ENCODE measurements around the gene ROPN1.
"Not testable (repeated sequence)": the region's sequence is repeated elsewhere in the genome, so short reads cannot be mapped to it uniquely, and the experiment has no call there.

The ROPN1 gene

GRCh38 chr3:124032311-124032880, 40.5 kb upstream of the ROPN1 start:
- DNase-seq (ENCODE audit: insufficient read length, low spot score): no peak
- FAIRE-seq: no peak
- TF ChIP-seq SPI1 (IDR thresholded peaks at IDR 0.05; ENCODE audit: low read depth, low read length) (no peak), POLR2AphosphoS5 (IDR thresholded peaks at IDR 0.05; ENCODE audit: low read depth, low read length) (no peak), PAX5 (IDR thresholded peaks at IDR 0.05; ENCODE audit: insufficient read depth, low read length, severe bottlenecking) (no peak), POLR2A (IDR thresholded peaks at IDR 0.05; ENCODE audit: low read depth, low read length) (no peak), POU2F2 (IDR thresholded peaks at IDR 0.05; ENCODE audit: low read depth, low read length) (no peak), TAF1 (IDR thresholded peaks at IDR 0.05; ENCODE audit: low read depth, low read length) (no peak)

- FAIRE-seq (no peak), DNase-seq (ENCODE audit: insufficient read length, low spot score) (no peak)
- TF ChIP-seq SPI1 (IDR thresholded peaks at IDR 0.05; ENCODE audit: low read depth, low read length) (no peak), POLR2AphosphoS5 (IDR thresholded peaks at IDR 0.05; ENCODE audit: low read depth, low read length) (no peak), POU2F2 (IDR thresholded peaks at IDR 0.05; ENCODE audit: low read depth, low read length) (no peak), TAF1 (IDR thresholded peaks at IDR 0.05; ENCODE audit: low read depth, low read length) (no peak), PAX5 (IDR thresholded peaks at IDR 0.05; ENCODE audit: insufficient read depth, low read length, severe bottlenecking) (no peak), POLR2A (IDR thresholded peaks at IDR 0.05; ENCODE audit: low read depth, low read length) (no peak)
Observed at GRCh38 chr3:124026516-124026915, 34.6 kb upstream of the ROPN1 start.

GRCh38 chr3:124023531-124023930, 31.6 kb upstream of the ROPN1 start:
- DNase-seq (ENCODE audit: insufficient read length, low spot score); FAIRE-seq: not testable (repeated sequence)

GRCh38 chr3:124019291-124019690, 27.4 kb upstream of the ROPN1 start:
- FAIRE-seq (no peak), DNase-seq (ENCODE audit: insufficient read length, low spot score) (no peak)
- TF ChIP-seq TAF1 (IDR thresholded peaks at IDR 0.05; ENCODE audit: low read depth, low read length): no peak
- no peak for TF ChIP-seq POLR2A (IDR thresholded peaks at IDR 0.05; ENCODE audit: low read depth, low read length)
- TF ChIP-seq SPI1 (IDR thresholded peaks at IDR 0.05; ENCODE audit: low read depth, low read length): no peak
- no peak for TF ChIP-seq PAX5 (IDR thresholded peaks at IDR 0.05; ENCODE audit: insufficient read depth, low read length, severe bottlenecking)
- TF ChIP-seq POLR2AphosphoS5 (IDR thresholded peaks at IDR 0.05; ENCODE audit: low read depth, low read length): no peak
- no peak for TF ChIP-seq POU2F2 (IDR thresholded peaks at IDR 0.05; ENCODE audit: low read depth, low read length)

- not testable (repeated sequence) for FAIRE-seq
Observed at GRCh38 chr3:124017502-124017901, 25.6 kb upstream of the ROPN1 start.

GRCh38 chr3:124016483-124016882, 24.6 kb upstream of the ROPN1 start:
- not testable (repeated sequence) for DNase-seq (ENCODE audit: insufficient read length, low spot score); FAIRE-seq

More at GRCh38 chr3:124017502-124017901, 25.6 kb upstream of the ROPN1 start:
- not testable (repeated sequence) for DNase-seq (ENCODE audit: insufficient read length, low spot score)

GRCh38 chr3:124014366-124014942, 22.5 kb upstream of the ROPN1 start:
- DNase-seq (ENCODE audit: insufficient read length, low spot score) (no peak), FAIRE-seq (no peak)
- no peak for TF ChIP-seq TAF1 (IDR thresholded peaks at IDR 0.05; ENCODE audit: low read depth, low read length)

- FAIRE-seq; DNase-seq (ENCODE audit: insufficient read length, low spot score): not testable (repeated sequence)
Observed at GRCh38 chr3:124008321-124008720, 16.4 kb upstream of the ROPN1 start.

GRCh38 chr3:124007186-124007585, 15.3 kb upstream of the ROPN1 start:
- no peak for DNase-seq (ENCODE audit: insufficient read length, low spot score)
- FAIRE-seq: no peak
- TF ChIP-seq PAX5 (IDR thresholded peaks at IDR 0.05; ENCODE audit: insufficient read depth, low read length, severe bottlenecking) (no peak), POU2F2 (IDR thresholded peaks at IDR 0.05; ENCODE audit: low read depth, low read length) (no peak), TAF1 (IDR thresholded peaks at IDR 0.05; ENCODE audit: low read depth, low read length) (no peak), POLR2AphosphoS5 (IDR thresholded peaks at IDR 0.05; ENCODE audit: low read depth, low read length) (no peak), POLR2A (IDR thresholded peaks at IDR 0.05; ENCODE audit: low read depth, low read length) (no peak), SPI1 (IDR thresholded peaks at IDR 0.05; ENCODE audit: low read depth, low read length) (no peak)

- not testable (repeated sequence) for DNase-seq (ENCODE audit: insufficient read length, low spot score); FAIRE-seq
Observed at GRCh38 chr3:124002405-124003079, 10.6 kb upstream of the ROPN1 start.

GRCh38 chr3:124001366-124001765, 9.4 kb upstream of the ROPN1 start:
- not testable (repeated sequence) for DNase-seq (ENCODE audit: insufficient read length, low spot score); FAIRE-seq

GRCh38 chr3:123997543-123997942, 5.6 kb upstream of the ROPN1 start:
- TF ChIP-seq TAF1 (IDR thresholded peaks at IDR 0.05; ENCODE audit: low read depth, low read length) (no peak), POLR2A (IDR thresholded peaks at IDR 0.05; ENCODE audit: low read depth, low read length) (no peak), PAX5 (IDR thresholded peaks at IDR 0.05; ENCODE audit: insufficient read depth, low read length, severe bottlenecking) (no peak), POLR2AphosphoS5 (IDR thresholded peaks at IDR 0.05; ENCODE audit: low read depth, low read length) (no peak), SPI1 (IDR thresholded peaks at IDR 0.05; ENCODE audit: low read depth, low read length) (no peak), POU2F2 (IDR thresholded peaks at IDR 0.05; ENCODE audit: low read depth, low read length) (no peak)
- FAIRE-seq: peak; percentile 28
- DNase-seq (ENCODE audit: insufficient read length, low spot score): no peak
